ENCODE measurements around the gene PPP1R36. TPM values are rescaled to one million over a fixed set of nuclear protein-coding genes. Genes with fewer than 3 reads are reported as not detected.

PPP1R36 gene
- total and polyA plus RNA-seq, 2 of the 13 experiments (the other 11 are each of a cell fraction or from before 2014, with no cell fraction given): 0.11 to 0.17 TPM

- ChIA-PET CTCF (ENCODE audit: low intra/inter-chr PET ratio, low total read pairs) (no interaction called here), POLR2A (no interaction called here)
- BruUV-seq (replicated peaks): no TSS peak
- ATAC-seq (no peak), DNase-seq (ENCODE audit: low spot score) (no peak), FAIRE-seq (no peak)
- 3% methylated on average over 2 of the region's 2 CpGs for whole genome bisulfite sequencing (ENCODE audit: low lambda C conversion rate)
- no peak overlapping the region for H3K27ac ChIP-seq (ENCODE audit: extremely low read length, insufficient read depth, low read length)
- intact Hi-C loops (cut with micrococcal nuclease; ENCODE audit: unreplicated experiment): no loop called here
- no peaks in the 10 kb centered on the region for H4K20me1 ChIP-seq (ENCODE audit: insufficient read depth, low read length)
- no peak overlapping the region for H3K4me2 ChIP-seq (ENCODE audit: low read depth, low read length)
- H3K9ac ChIP-seq (ENCODE audit: insufficient read depth, low read depth, low read length): no peak overlapping the region
- H3K4me1 ChIP-seq (ENCODE audit: insufficient read depth, low read length): no peaks in the 10 kb centered on the region
- no peak overlapping the region for H2AFZ ChIP-seq (ENCODE audit: low read length)
- no peaks in the 10 kb centered on the region for H3K79me2 ChIP-seq (ENCODE audit: insufficient read depth, low read length)
- no peaks in the 10 kb centered on the region for H3K36me3 ChIP-seq (replicated peaks in 1 of 2; ENCODE audit: control insufficient read depth in 1 of 2, insufficient read depth in 2 of 2, low read length in 2 of 2)
- H3K4me3 ChIP-seq (replicated peaks in 1 of 3; ENCODE audit: insufficient read depth in 1 of 3, low read depth in 2 of 3, low read length in 3 of 3): no peak overlapping the region
- H3K9me3 ChIP-seq (ENCODE audit: low read length): no peaks in the 10 kb centered on the region
- in situ Hi-C loops (cut with HindIII; ENCODE audit: extremely low pct_ligation_motif_present, low pct_unique_long_range_greater_than_20kb): no loop called here
- H3K27me3 ChIP-seq (ENCODE audit: control insufficient read depth in 1 of 2, insufficient read depth in 2 of 2, low read length in 2 of 2): peaks cover 0 to 6% of the 10 kb centered on the region in 2 experiments; a peak in 1 of 5 replicates
- TF ChIP-seq SALL2 (CRISPR knock-in tag; IDR thresholded peaks at IDR 0.05) (no peak), KAT8 (CRISPR knock-in tag; IDR thresholded peaks at IDR 0.05) (no peak), HCFC1 (IDR thresholded peaks at IDR 0.05; ENCODE audit: low read depth, low read length) (no peak), ZBTB38 (CRISPR knock-in tag; IDR thresholded peaks at IDR 0.05) (no peak), ZNF251 (CRISPR knock-in tag; IDR thresholded peaks at IDR 0.05) (no peak), HOXD1 (CRISPR knock-in tag; IDR thresholded peaks at IDR 0.05) (no peak), ZNF761 (CRISPR knock-in tag; conservative IDR thresholded peaks at IDR 0.05) (no peak), ZNF75D (CRISPR knock-in tag; IDR thresholded peaks at IDR 0.05; ENCODE audit: borderline replicate concordance) (no peak), ZNF513 (CRISPR knock-in tag; conservative IDR thresholded peaks at IDR 0.05) (no peak), ZNF781 (CRISPR knock-in tag; IDR thresholded peaks at IDR 0.05; ENCODE audit: borderline replicate concordance, not compliant biosample characterization) (no peak), CHD2 (IDR thresholded peaks at IDR 0.05; ENCODE audit: low read depth, low read length) (no peak), ZNF589 (CRISPR knock-in tag; conservative IDR thresholded peaks at IDR 0.05) (no peak), ZNF709 (CRISPR knock-in tag; IDR thresholded peaks at IDR 0.05) (no peak), ZBTB49 (CRISPR knock-in tag; IDR thresholded peaks at IDR 0.05; ENCODE audit: borderline replicate concordance) (no peak)
These were observed 31.6 kb downstream of the PPP1R36 start for GRCh38 chr14:64581363-64581762.

Measured in HepG2 (cell line).